Common myeloid progenitor, CD34-positive (primary cell): ENCODE results near the gene APOA5.

Experiments used
- CTCF ChIA-PET: fragments of 350-600 bp; sonication (Branson Sonifier 250); formaldehyde crosslinking; loops from one replicate; lab custom pipeline; 2021; ENCODE audit warnings: antibody characterized with exemption; lab: Charles Lee
- POLR2A ChIA-PET: fragments of 350-600 bp; sonication (Branson Sonifier 250); formaldehyde crosslinking; loops from one replicate; lab custom pipeline; 2021; ENCODE audit warnings: antibody characterized with exemption; lab: Charles Lee
- DNase-seq, 3 donors: peaks; one replicate each; pipeline versions ENCODE4 v3.0.0 to v3.0.0-alpha.2; 2013
- H3K27ac ChIP-seq, 2 experiments: 1 replicate in 1 of 2; 2 replicates in 1 of 2; pipeline ENCODE4 v1.7.0; 2013; ENCODE audit warnings: inconsistent platforms in 2 of 2, low read length in 2 of 2, mild to moderate bottlenecking in 2 of 2, low read depth in 1 of 2, moderate library complexity in 1 of 2; ENCODE audit not compliant: severe bottlenecking in 2 of 2, insufficient read depth in 1 of 2, poor library complexity in 1 of 2
- H3K27me3 ChIP-seq, 5 experiments: replicated peaks in 2 of 5; 1 replicate in 3 of 5; 2 replicates in 2 of 5; pipeline versions ENCODE4 v1.6.1 to v1.7.0; 2013; ENCODE audit warnings: low read length in 4 of 5, mild to moderate bottlenecking in 2 of 5, moderate library complexity in 2 of 5, inconsistent platforms in 1 of 5; ENCODE audit not compliant: insufficient read depth in 5 of 5, control insufficient read depth in 4 of 5
- H3K36me3 ChIP-seq, 4 experiments: 1 replicate in 2 of 4; 2 replicates in 2 of 4; pipeline versions ENCODE4 v1.6.1 to v1.7.0; 2013; ENCODE audit warnings: low read length in 3 of 4, control low read depth in 1 of 4, mild to moderate bottlenecking in 1 of 4; ENCODE audit not compliant: control insufficient read depth in 4 of 4, insufficient read depth in 4 of 4
- H3K4me1 ChIP-seq, 4 experiments: 1 replicate in 3 of 4; 2 replicates in 1 of 4; pipeline versions ENCODE4 v1.6.1 to v1.7.1; 2013; ENCODE audit warnings: low read length in 3 of 4, mild to moderate bottlenecking in 3 of 4, control low read depth in 1 of 4, inconsistent platforms in 1 of 4, moderate library complexity in 1 of 4; ENCODE audit not compliant: control insufficient read depth in 4 of 4, insufficient read depth in 4 of 4; ENCODE audit errors: control extremely low read depth in 1 of 4
- H3K4me3 ChIP-seq, 7 experiments: 1 replicate in 4 of 7; 2 replicates in 3 of 7; pipeline versions ENCODE4 v1.5.1 to v1.7.0; 2013; ENCODE audit warnings: mild to moderate bottlenecking in 7 of 7, low read length in 6 of 7, moderate library complexity in 6 of 7, inconsistent platforms in 2 of 7, low read depth in 2 of 7, control low read depth in 1 of 7; ENCODE audit not compliant: insufficient read depth in 4 of 7, control insufficient read depth in 1 of 7; ENCODE audit errors: extremely low read depth in 1 of 7
- H3K9me3 ChIP-seq, 5 experiments: 1 replicate in 4 of 5; 2 replicates in 1 of 5; pipeline versions ENCODE4 v1.6.1 to v1.7.1; 2013; ENCODE audit warnings: low read length in 4 of 5, mild to moderate bottlenecking in 2 of 5, inconsistent platforms in 1 of 5, low read depth in 1 of 5, moderate library complexity in 1 of 5; ENCODE audit not compliant: control insufficient read depth in 4 of 5, insufficient read depth in 2 of 5; ENCODE audit errors: control extremely low read depth in 1 of 5
- WGBS: methylation state at CpG from one replicate; pipeline ENCODE4 v1.1.5; 2013; ENCODE audit not compliant: insufficient coverage; 5-methylcytosine and 5-hydroxymethylcytosine counted together

APOA5 gene

DNA sequence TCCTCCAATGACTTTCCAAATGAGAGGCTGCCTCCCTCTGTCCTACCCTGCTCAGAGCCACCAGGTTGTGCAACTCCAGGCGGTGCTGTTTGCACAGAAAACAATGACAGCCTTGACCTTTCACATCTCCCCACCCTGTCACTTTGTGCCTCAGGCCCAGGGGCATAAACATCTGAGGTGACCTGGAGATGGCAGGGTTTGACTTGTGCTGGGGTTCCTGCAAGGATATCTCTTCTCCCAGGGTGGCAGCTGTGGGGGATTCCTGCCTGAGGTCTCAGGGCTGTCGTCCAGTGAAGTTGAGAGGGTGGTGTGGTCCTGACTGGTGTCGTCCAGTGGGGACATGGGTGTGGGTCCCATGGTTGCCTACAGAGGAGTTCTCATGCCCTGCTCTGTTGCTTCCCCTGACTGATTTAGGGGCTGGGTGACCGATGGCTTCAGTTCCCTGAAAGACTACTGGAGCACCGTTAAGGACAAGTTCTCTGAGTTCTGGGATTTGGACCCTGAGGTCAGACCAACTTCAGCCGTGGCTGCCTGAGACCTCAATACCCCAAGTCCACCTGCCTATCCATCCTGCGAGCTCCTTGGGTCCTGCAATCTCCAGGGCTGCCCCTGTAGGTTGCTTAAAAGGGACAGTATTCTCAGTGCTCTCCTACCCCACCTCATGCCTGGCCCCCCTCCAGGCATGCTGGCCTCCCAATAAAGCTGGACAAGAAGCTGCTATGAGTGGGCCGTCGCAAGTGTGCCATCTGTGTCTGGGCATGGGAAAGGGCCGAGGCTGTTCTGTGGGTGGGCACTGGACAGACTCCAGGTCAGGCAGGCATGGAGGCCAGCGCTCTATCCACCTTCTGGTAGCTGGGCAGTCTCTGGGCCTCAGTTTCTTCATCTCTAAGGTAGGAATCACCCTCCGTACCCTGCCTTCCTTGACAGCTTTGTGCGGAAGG lies 40.9 kb upstream of the APOA5 start:
- Histone ChIP-seq H3K4me3 (no peak overlapping the region), H3K27ac (no peak overlapping the region), H3K36me3 (no peaks in the 10 kb centered on the region), H3K27me3 (no peaks in the 10 kb centered on the region), H3K9me3 (no peaks in the 10 kb centered on the region), H3K4me1 (peaks cover 0 to 24% (median 21%) of the 10 kb centered on the region in 4 experiments)
- WGBS = 100% methylated on average over 9 of the region's 13 CpGs
- no peak for DNase-seq
- ChIA-PET CTCF (interaction anchor here (1.0 to 7.0 kb wide), 5 partner anchors 16 to 47 kb away, joined by 3 to 109 read pairs (median 6); partner anchors contain the start of genes APOA5 and ZPR1), POLR2A (no interaction called here)

DNA sequence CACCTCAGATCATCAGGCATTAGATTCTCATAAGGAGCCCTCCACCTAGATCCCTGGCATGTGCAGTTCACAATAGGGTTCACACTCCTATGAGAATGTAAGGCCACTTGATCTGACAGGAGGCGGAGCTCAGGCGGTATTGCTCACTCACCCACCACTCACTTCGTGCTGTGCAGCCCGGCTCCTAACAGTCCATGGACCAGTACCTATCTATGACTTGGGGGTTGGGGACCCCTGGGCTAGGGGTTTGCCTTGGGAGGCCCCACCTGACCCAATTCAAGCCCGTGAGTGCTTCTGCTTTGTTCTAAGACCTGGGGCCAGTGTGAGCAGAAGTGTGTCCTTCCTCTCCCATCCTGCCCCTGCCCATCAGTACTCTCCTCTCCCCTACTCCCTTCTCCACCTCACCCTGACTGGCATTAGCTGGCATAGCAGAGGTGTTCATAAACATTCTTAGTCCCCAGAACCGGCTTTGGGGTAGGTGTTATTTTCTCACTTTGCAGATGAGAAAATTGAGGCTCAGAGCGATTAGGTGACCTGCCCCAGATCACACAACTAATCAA lies 40.2 kb upstream of the APOA5 start:
- POLR2A ChIA-PET = no interaction called here
- Histone ChIP-seq H3K27ac (no peak overlapping the region), H3K27me3 (no peaks in the 10 kb centered on the region), H3K4me1 (peaks cover 0 to 24% (median 21%) of the 10 kb centered on the region in 4 experiments), H3K36me3 (no peaks in the 10 kb centered on the region), H3K4me3 (no peak overlapping the region), H3K9me3 (no peaks in the 10 kb centered on the region)
- CTCF ChIA-PET = interaction anchor here (1.2 to 7.0 kb wide), 3 partner anchors 20 to 41 kb away, joined by 3 to 109 read pairs (median 6); partner anchors contain the start of genes APOA5 and ZPR1
- 96% methylated on average over 7 of the region's 7 CpGs for WGBS
- DNase-seq = no peak

DNA sequence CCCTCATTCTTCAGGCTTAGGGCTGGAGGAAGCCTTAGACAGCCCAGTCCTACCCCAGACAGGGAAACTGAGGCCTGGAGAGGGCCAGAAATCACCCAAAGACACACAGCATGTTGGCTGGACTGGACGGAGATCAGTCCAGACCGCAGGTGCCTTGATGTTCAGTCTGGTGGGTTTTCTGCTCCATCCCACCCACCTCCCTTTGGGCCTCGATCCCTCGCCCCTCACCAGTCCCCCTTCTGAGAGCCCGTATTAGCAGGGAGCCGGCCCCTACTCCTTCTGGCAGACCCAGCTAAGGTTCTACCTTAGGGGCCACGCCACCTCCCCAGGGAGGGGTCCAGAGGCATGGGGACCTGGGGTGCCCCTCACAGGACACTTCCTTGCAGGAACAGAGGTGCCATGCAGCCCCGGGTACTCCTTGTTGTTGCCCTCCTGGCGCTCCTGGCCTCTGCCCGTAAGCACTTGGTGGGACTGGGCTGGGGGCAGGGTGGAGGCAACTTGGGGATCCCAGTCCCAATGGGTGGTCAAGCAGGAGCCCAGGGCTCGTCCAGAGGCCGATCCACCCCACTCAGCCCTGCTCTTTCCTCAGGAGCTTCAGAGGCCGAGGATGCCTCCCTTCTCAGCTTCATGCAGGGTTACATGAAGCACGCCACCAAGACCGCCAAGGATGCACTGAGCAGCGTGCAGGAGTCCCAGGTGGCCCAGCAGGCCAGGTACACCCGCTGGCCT lies 38.7 kb upstream of the APOA5 start:
- POLR2A ChIA-PET = interaction anchor here (0.6 to 0.7 kb wide), 2 partner anchors 15 to 390 kb away, joined by 3 to 10 read pairs; no protein-coding TSS in a partner anchor
- 95% methylated on average over 10 of the region's 17 CpGs for WGBS
- CTCF ChIA-PET = interaction anchor here (0.7 to 1.2 kb wide), 2 partner anchors 10 to 21 kb away, joined by 3 read pairs; no protein-coding TSS in a partner anchor

DNA sequence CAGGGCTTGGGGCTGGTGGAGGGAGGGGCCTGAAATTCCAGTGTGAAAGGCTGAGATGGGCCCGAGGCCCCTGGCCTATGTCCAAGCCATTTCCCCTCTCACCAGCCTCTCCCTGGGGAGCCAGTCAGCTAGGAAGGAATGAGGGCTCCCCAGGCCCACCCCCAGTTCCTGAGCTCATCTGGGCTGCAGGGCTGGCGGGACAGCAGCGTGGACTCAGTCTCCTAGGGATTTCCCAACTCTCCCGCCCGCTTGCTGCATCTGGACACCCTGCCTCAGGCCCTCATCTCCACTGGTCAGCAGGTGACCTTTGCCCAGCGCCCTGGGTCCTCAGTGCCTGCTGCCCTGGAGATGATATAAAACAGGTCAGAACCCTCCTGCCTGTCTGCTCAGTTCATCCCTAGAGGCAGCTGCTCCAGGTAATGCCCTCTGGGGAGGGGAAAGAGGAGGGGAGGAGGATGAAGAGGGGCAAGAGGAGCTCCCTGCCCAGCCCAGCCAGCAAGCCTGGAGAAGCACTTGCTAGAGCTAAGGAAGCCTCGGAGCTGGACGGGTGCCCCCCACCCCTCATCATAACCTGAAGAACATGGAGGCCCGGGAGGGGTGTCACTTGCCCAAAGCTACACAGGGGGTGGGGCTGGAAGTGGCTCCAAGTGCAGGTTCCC lies 38.0 kb upstream of the APOA5 start, which contains the start of gene APOC3:
Gene APOC3 (plus strand): TSS at position 383 of the 659 bp plus-strand sequence. CDS start 676 bp downstream, outside the sequence.
- 94% methylated on average over 5 of the region's 9 CpGs for WGBS
- no peak for DNase-seq
- Histone ChIP-seq H3K4me1 (peaks cover 0 to 6% (median 2%) of the 10 kb centered on the region in 4 experiments), H3K27ac (no peak within 1 kb of the TSS), H3K27me3 (no peaks in the 10 kb centered on the region), H3K36me3 (no peaks in the 10 kb centered on the region), H3K9me3 (no peaks in the 10 kb centered on the region), H3K4me3 (no peak within 1 kb of the TSS)
- POLR2A ChIA-PET = interaction anchor here (0.7 kb wide), 1 partner anchor 391 kb away, joined by 3 read pairs; no protein-coding TSS in a partner anchor
- CTCF ChIA-PET = interaction anchor here (0.7 to 1.1 kb wide), 2 partner anchors 9 to 40 kb away, joined by 3 read pairs; no protein-coding TSS in a partner anchor

More for the DNA sequence above, 38.7 kb upstream of the APOA5 start:
- Histone ChIP-seq H3K36me3 (no peaks in the 10 kb centered on the region), H3K27ac (no peak overlapping the region), H3K4me3 (no peak overlapping the region), H3K4me1 (peaks cover 0 to 13% (median 9%) of the 10 kb centered on the region in 4 experiments), H3K9me3 (no peaks in the 10 kb centered on the region), H3K27me3 (no peaks in the 10 kb centered on the region)
- DNase-seq = no peak

DNA sequence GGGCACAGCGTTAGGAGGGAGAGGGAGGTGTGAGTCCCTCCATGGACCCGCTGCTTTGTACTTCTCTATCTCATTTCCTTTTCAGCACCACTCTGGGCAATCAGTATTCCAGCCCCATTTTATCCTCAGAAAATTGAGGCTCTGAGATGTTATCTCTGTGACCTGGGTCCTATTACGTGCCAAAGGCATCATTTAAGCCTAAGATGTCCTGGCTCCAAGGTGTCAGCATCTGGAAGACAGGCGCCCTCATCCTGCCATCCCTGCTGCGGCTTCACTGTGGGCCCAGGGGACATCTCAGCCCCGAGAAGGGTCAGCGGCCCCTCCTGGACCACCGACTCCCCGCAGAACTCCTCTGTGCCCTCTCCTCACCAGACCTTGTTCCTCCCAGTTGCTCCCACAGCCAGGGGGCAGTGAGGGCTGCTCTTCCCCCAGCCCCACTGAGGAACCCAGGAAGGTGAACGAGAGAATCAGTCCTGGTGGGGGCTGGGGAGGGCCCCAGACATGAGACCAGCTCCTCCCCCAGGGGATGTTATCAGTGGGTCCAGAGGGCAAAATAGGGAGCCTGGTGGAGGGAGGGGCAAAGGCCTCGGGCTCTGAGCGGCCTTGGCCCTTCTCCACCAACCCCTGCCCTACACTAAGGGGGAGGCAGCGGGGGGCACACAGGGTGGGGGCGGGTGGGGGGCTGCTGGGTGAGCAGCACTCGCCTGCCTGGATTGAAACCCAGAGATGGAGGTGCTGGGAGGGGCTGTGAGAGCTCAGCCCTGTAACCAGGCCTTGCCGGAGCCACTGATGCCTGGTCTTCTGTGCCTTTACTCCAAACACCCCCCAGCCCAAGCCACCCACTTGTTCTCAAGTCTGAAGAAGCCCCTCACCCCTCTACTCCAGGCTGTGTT lies 37.2 kb upstream of the APOA5 start:
- H3K4me1 ChIP-seq = peaks cover 0 to 1% (median 0%) of the 10 kb centered on the region in 4 experiments
- DNase-seq = no peak
- no peak overlapping the region for H3K27ac ChIP-seq
- WGBS = 75% methylated on average over 10 of the region's 16 CpGs
- no peaks in the 10 kb centered on the region for H3K36me3 ChIP-seq
- no peaks in the 10 kb centered on the region for H3K9me3 ChIP-seq
- no peak overlapping the region for H3K4me3 ChIP-seq
- ChIA-PET CTCF (interaction anchor here (1.1 kb wide), 1 partner anchor 39 kb away, joined by 3 read pairs; no protein-coding TSS in a partner anchor), POLR2A (no interaction called here)
- H3K27me3 ChIP-seq = no peaks in the 10 kb centered on the region
